ENCODE data around the gene TMEM229B. TPM values are rescaled to one million over a fixed set of nuclear protein-coding genes. Genes with fewer than 3 reads are reported as not detected.

The TMEM229B gene
- total RNA-seq, 1 experiment from 2014 or later, result 0.71 TPM

DNA sequence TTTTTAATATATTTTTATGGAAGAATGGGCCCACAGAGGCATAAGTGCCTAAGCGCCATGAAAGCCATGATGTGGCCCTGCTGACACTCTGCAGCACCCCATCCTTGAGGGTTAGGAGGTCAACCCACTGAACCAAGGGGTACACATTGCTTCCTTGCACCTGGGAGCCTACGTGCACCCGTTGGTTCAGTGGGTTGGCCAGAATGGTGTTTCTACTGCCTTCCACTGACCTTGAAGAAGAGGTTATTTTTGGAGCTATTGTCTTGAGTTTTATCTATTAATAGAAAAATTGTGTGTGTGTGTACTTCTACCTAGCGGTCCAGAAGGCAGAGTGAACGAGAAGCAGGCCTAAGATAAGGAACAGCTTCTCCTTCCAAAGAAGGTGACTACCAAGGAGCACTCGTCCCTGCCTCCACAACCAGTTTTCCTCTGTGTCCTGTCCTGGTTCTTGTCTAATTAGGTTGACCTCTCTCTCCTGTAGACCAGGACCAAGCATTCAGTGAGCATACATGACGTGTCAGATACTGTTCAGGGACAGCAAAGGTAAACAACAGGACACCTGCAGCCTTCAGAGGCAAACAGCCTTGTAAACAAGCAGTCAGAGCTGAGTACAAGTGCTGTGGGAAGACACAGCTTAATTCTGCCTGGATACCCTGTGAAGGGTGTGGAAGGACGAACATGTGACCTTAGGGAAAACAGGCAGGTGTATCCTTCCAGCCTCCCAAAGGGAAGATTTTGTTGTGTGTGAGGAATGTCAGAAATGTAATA is 46.2 kb downstream of the TMEM229B start (continued):
- TF ChIP-seq, protein P1, sequence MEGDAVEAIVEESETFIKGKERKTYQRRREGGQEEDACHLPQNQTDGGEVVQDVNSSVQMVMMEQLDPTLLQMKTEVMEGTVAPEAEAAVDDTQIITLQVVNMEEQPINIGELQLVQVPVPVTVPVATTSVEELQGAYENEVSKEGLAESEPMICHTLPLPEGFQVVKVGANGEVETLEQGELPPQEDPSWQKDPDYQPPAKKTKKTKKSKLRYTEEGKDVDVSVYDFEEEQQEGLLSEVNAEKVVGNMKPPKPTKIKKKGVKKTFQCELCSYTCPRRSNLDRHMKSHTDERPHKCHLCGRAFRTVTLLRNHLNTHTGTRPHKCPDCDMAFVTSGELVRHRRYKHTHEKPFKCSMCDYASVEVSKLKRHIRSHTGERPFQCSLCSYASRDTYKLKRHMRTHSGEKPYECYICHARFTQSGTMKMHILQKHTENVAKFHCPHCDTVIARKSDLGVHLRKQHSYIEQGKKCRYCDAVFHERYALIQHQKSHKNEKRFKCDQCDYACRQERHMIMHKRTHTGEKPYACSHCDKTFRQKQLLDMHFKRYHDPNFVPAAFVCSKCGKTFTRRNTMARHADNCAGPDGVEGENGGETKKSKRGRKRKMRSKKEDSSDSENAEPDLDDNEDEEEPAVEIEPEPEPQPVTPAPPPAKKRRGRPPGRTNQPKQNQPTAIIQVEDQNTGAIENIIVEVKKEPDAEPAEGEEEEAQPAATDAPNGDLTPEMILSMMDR (IDR thresholded peaks at IDR 0.05 in 2 of 3, conservative IDR thresholded peaks at IDR 0.05 in 1 of 3; ENCODE audit: borderline replicate concordance in 1 of 3, insufficient read depth in 1 of 3, low read depth in 2 of 3, low read length in 2 of 3), result no peak
- no peak for TF ChIP-seq ZNF274 (IDR thresholded peaks at IDR 0.05; ENCODE audit: low read depth, low read length)
- TF ChIP-seq, protein P2, sequence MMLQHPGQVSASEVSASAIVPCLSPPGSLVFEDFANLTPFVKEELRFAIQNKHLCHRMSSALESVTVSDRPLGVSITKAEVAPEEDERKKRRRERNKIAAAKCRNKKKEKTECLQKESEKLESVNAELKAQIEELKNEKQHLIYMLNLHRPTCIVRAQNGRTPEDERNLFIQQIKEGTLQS (IDR thresholded peaks at IDR 0.05), result no peak
- TF ChIP-seq TCF7L2 (IDR thresholded peaks at IDR 0.05; ENCODE audit: borderline replicate concordance, extremely low read depth, insufficient read depth, insufficient read length), result no peak
- no peak for TF ChIP-seq POLR2A (IDR thresholded peaks at IDR 0.05; ENCODE audit: borderline replicate concordance, extremely low read depth, insufficient read depth, insufficient read length)
- TF ChIP-seq MAX (IDR thresholded peaks at IDR 0.05), result no peak
- TF ChIP-seq SP1 (IDR thresholded peaks at IDR 0.05; ENCODE audit: low read depth), result no peak

- Histone ChIP-seq H3K4me1 (ENCODE audit: control insufficient read depth in 1 of 2, insufficient read depth in 2 of 2, low read length in 2 of 2) (peaks cover 0 to 11% of the 10 kb centered on the region in 2 experiments; a peak in 1 of 4 replicates), H2AFZ (ENCODE audit: low read depth, low read length, poor library complexity, severe bottlenecking) (no peak overlapping the region), H3K9me3 (ENCODE audit: control insufficient read depth in 1 of 2, insufficient read depth in 1 of 2, low read depth in 1 of 2, low read length in 2 of 2) (no peaks in the 10 kb centered on the region), H3K4me2 (ENCODE audit: low read length) (no peak overlapping the region), H3K27me3 (ENCODE audit: insufficient read depth, low read length) (0 out of 2 replicates have a peak, but pooled peaks cover 5% of the 10 kb centered on the region), H3K9me2 (ENCODE audit: insufficient read depth) (no peaks in the 10 kb centered on the region), H3K4me3 (replicated peaks in 1 of 2; ENCODE audit: low read depth in 1 of 2, low read length in 2 of 2) (no peak overlapping the region), H3K79me2 (ENCODE audit: insufficient read depth, low read length) (no peaks in the 10 kb centered on the region), H4K20me1 (ENCODE audit: insufficient read depth) (no peaks in the 10 kb centered on the region), H3K9ac (ENCODE audit: low read length) (no peak overlapping the region), H3K27ac (ENCODE audit: low read depth, low read length) (no peak overlapping the region), H3K36me3 (ENCODE audit: control insufficient read depth in 1 of 2, insufficient read depth in 2 of 2, low read length in 2 of 2) (no peaks in the 10 kb centered on the region)
- ChIA-PET CTCF (no interaction called here), POLR2A (no interaction called here), RAD21 (ENCODE audit: low non-redundant PET in 1 of 2, low total read pairs in 2 of 2, uncharacterized antibody in 2 of 2, unreplicated experiment in 2 of 2) (no interaction called here)
- ATAC-seq (no peak), DNase-seq (ENCODE audit: low read depth, low spot score) (no peak)
- BruUV-seq (replicated peaks), result no TSS peak
- intact Hi-C loops (cut with micrococcal nuclease), result no loop called here
- TF ChIP-seq SIN3A (IDR thresholded peaks at IDR 0.05; ENCODE audit: low read depth) (no peak), FOSL1 (IDR thresholded peaks at IDR 0.05; ENCODE audit: low read depth) (no peak), EZH2phosphoT487 (IDR thresholded peaks at IDR 0.05; ENCODE audit: borderline replicate concordance) (no peak), POLR2A (IDR thresholded peaks at IDR 0.05; ENCODE audit: borderline replicate concordance, extremely low read depth, insufficient read depth, insufficient read length) (no peak), CBX3 (IDR thresholded peaks at IDR 0.05; ENCODE audit: low read depth) (no peak), EZH2 (IDR thresholded peaks at IDR 0.05) (no peak), ZFX (IDR thresholded peaks at IDR 0.05) (no peak), ZNF274 (IDR thresholded peaks at IDR 0.05; ENCODE audit: low read depth, low read length) (no peak), ZBTB33 (IDR thresholded peaks at IDR 0.05; ENCODE audit: extremely low read depth, insufficient replicate concordance, low read length) (no peak)
- TF ChIP-seq, protein P1 (IDR thresholded peaks at IDR 0.05 in 2 of 3, conservative IDR thresholded peaks at IDR 0.05 in 1 of 3; ENCODE audit: borderline replicate concordance in 1 of 3, insufficient read depth in 1 of 3, low read depth in 2 of 3, low read length in 2 of 3), result no peak
These were observed 46.8 kb downstream of the TMEM229B start for GRCh38 chr14:67441672-67442071.

Data from HCT116 (cell line).